Mesothelial cell of epicardium (in vitro differentiated cells): Measurements from ENCODE around the gene TRIM37. TPM values are rescaled to one million over a fixed set of nuclear protein-coding genes. Genes with fewer than 3 reads are reported as not detected.
"Not testable (repeated sequence)": the region's sequence is repeated elsewhere in the genome, so short reads cannot be mapped to it uniquely, and the experiment has no call there.

Experiments
- DNase-seq, 2 experiments: peaks; one replicate each; pipeline ENCODE4 v3.0.0; 2021; ENCODE audit warnings: low spot score in 2 of 2; ENCODE audit not compliant: unreplicated experiment in 2 of 2
- H3K27ac Mint-ChIP-seq: 2 replicates; pipeline ENCODE4 v1.8.0; 2021; ENCODE audit warnings: mixed read lengths
- H3K27me3 Mint-ChIP-seq: 2 replicates; pipeline ENCODE4 v1.8.0; 2021; ENCODE audit warnings: low read depth, mixed read lengths
- H3K36me3 Mint-ChIP-seq: 2 replicates; pipeline ENCODE4 v1.8.0; 2021; ENCODE audit warnings: mixed read lengths
- H3K4me1 Mint-ChIP-seq: 2 replicates; pipeline ENCODE4 v1.8.0; 2021; ENCODE audit warnings: mixed read lengths
- H3K4me3 Mint-ChIP-seq: 2 replicates; pipeline ENCODE4 v1.8.0; 2021; ENCODE audit warnings: mild to moderate bottlenecking, moderate library complexity, mixed read lengths
- H3K9me3 Mint-ChIP-seq: 2 replicates; pipeline ENCODE4 v1.8.0; 2021; ENCODE audit warnings: mixed read lengths
- total RNA-seq: library from RNA; stranded (reverse); gene quantifications from 3 replicates; pipeline ENCODE4 v1.2.1, GENCODE V29; 2021
- TF ChIP-seq, protein P1 (sequence below): fragments of 200-600 bp; sonication (generic); IDR thresholded peaks from one replicate; pipeline ENCODE4 v1.5.0; 2021; ENCODE audit warnings: antibody characterized with exemption; ENCODE audit not compliant: unreplicated experiment

TRIM37 gene
- total RNA-seq, 1 donor from 2014 or later, result 23.0 TPM

DNA sequence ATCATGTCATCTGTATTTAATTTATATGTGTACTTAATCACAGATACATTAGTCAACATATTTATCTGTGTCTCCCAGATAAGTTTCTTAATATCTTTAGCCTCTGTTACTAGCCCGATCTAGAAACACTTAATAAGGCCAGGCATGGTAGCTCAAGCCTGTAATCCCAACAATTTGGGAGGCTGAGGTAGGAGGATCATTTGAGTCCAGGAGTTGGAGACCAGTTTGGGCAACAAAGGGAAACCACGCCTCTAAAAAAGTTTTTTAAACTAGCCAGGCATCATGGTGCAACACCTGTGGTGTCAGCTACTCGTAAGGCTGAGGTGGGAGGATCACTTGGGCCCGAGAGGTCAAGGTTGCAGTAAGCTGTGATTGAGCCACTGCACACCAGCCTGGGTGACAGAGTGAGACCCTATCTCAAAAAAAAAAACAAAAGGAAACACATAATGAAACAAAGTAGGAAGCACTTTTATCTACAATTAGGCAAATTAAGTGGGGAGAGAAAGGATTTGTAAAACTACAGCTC is 39.0 kb upstream of the TRIM37 start:
- TF ChIP-seq, protein P1, sequence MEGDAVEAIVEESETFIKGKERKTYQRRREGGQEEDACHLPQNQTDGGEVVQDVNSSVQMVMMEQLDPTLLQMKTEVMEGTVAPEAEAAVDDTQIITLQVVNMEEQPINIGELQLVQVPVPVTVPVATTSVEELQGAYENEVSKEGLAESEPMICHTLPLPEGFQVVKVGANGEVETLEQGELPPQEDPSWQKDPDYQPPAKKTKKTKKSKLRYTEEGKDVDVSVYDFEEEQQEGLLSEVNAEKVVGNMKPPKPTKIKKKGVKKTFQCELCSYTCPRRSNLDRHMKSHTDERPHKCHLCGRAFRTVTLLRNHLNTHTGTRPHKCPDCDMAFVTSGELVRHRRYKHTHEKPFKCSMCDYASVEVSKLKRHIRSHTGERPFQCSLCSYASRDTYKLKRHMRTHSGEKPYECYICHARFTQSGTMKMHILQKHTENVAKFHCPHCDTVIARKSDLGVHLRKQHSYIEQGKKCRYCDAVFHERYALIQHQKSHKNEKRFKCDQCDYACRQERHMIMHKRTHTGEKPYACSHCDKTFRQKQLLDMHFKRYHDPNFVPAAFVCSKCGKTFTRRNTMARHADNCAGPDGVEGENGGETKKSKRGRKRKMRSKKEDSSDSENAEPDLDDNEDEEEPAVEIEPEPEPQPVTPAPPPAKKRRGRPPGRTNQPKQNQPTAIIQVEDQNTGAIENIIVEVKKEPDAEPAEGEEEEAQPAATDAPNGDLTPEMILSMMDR, result no peak
- peaks cover 20% of the 10 kb centered on the region for H3K36me3 Mint-ChIP-seq
- H3K4me1 Mint-ChIP-seq, result no peaks in the 10 kb centered on the region
- no peaks in the 10 kb centered on the region for H3K27me3 Mint-ChIP-seq
- DNase-seq, result no peak
- no peaks in the 10 kb centered on the region for H3K9me3 Mint-ChIP-seq
- no peak overlapping the region for H3K4me3 Mint-ChIP-seq
- no peak overlapping the region for H3K27ac Mint-ChIP-seq

DNA sequence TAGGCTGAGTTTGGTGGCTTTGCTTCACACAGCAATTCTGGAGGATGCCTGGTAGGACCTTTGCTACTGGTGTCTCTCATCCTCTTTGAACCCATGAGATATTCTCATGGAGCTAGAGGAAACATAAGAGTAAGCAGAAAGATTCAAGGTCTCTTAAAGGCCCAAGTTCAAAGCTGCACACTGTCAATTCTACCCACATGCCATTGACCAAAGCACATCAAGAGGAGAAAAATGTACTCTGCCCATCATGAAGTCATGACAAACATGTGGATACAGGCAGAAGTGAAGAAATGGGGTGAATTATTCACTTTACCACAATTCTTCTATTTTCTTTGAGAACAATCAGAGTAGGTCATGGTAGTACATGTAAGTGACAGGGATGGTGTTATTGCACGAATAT is 35.2 kb upstream of the TRIM37 start:
- H3K27ac Mint-ChIP-seq, result no peak overlapping the region
- DNase-seq, result no peak
- no peak overlapping the region for H3K4me3 Mint-ChIP-seq
- no peaks in the 10 kb centered on the region for H3K9me3 Mint-ChIP-seq
- TF ChIP-seq, protein P1, result no peak
- H3K36me3 Mint-ChIP-seq, result peaks cover 21% of the 10 kb centered on the region
- H3K27me3 Mint-ChIP-seq, result no peaks in the 10 kb centered on the region
- no peaks in the 10 kb centered on the region for H3K4me1 Mint-ChIP-seq

DNA sequence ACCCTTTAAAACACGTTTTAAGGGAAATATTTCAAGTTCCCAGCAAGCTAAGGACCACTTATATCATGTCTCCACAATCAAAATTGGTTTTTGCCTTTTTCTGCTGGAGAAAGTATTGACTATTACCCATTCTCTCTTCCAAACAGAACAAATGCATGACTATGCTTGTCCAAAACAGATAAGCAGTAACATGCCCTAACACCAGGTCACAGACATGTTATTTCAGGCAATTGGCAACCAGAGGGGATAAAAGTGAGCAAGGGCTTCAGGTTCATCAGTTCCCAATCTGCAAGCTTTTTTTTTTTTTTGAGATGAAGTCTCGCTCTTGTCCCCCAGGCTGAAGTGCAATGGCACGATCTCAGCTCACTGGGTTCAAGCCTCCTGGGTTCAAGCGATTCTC is 33.3 kb upstream of the TRIM37 start:
- Mint-ChIP-seq H3K9me3 (no peaks in the 10 kb centered on the region), H3K27ac (no peak overlapping the region), H3K36me3 (peaks cover 14% of the 10 kb centered on the region), H3K27me3 (no peaks in the 10 kb centered on the region), H3K4me1 (no peaks in the 10 kb centered on the region), H3K4me3 (no peak overlapping the region)
- TF ChIP-seq, protein P1, result no peak
- no peak for DNase-seq

DNA sequence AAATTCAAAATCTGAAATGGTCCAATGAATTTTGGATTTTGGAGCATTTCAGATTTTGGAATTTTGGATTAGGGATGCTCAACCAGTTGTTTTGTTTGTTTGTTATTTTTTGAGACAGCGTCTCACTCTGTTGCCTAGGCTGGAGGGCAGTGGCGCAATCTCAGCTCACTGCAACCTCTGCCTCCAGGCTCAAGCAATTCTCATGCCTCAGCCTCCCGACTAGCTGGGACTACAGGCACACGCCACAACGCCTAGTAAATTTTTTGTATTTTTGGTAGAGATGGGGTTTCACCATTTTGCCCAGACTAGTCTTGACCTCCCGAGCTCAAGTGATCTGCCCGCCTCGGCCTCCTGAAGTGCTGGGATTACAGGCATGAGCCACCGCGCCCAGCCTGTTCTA is 31.7 kb upstream of the TRIM37 start:
- not testable (repeated sequence) for H3K27me3 Mint-ChIP-seq, H3K36me3 Mint-ChIP-seq, H3K4me3 Mint-ChIP-seq, H3K9me3 Mint-ChIP-seq, DNase-seq, H3K27ac Mint-ChIP-seq, H3K4me1 Mint-ChIP-seq

DNA sequence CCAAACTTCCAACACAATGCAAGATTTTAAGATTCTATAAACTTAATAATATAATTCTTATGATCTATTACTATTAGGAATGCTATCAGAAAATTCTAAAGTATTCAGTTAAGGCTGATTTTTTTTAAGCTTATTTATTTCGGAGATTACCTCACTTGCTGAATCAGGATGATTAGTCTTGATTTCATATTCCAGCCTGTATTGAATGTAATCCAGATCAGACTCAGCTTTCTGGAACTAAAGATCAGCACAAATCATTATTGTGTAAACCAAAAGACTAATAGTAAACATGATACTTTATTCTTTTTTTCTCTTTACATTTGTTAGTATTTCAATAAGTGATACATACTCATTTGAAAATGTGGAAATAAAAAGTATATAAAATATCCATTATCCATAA is 24.5 kb upstream of the TRIM37 start:
- TF ChIP-seq, protein P1, result no peak
- Mint-ChIP-seq H3K4me1 (peaks cover 2% of the 10 kb centered on the region), H3K4me3 (no peak overlapping the region), H3K9me3 (no peaks in the 10 kb centered on the region), H3K36me3 (peaks cover 17% of the 10 kb centered on the region), H3K27me3 (no peaks in the 10 kb centered on the region), H3K27ac (no peak overlapping the region)
- DNase-seq, result no peak

DNA sequence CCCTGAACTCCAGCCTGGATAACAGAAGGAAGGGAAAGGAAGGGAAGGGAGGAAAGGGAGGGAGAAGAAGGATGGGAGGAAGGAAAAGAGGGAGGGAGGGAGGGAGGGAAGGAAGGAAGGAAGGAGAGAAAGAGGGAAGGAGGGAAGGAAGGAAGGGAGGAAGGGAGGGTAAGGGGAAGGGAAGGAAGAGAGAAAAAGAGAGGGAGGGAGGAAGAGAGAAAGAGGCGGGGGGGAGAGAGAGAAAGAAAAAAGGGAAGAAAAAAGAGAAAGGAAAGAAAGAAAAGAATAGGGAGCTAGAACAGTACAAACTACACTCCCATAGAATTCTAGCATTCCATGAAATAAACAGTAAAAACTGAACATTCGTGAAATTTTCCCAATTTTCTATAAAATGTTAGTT is 23.1 kb upstream of the TRIM37 start:
- TF ChIP-seq, protein P1, result no peak
- no peak overlapping the region for H3K4me3 Mint-ChIP-seq
- no peaks in the 10 kb centered on the region for H3K9me3 Mint-ChIP-seq
- no peak overlapping the region for H3K27ac Mint-ChIP-seq
- H3K36me3 Mint-ChIP-seq, result peaks cover 19% of the 10 kb centered on the region
- DNase-seq, result no peak
- H3K4me1 Mint-ChIP-seq, result peaks cover 2% of the 10 kb centered on the region
- H3K27me3 Mint-ChIP-seq, result no peaks in the 10 kb centered on the region
